HL-60 (cell line): Measurements from ENCODE around the gene NOXO1.

Experiments used
- DNase-seq, 2 experiments: peaks; one replicate each; pipeline ENCODE4 v3.0.0-alpha.2; 2010 to 2020; ENCODE audit warnings: low read depth in 1 of 2, low spot score in 1 of 2
- H3K27ac ChIP-seq: fragments of 250-450 bp; sonication (Bioruptor Pico); replicated peaks from 2 replicates; pipeline ENCODE4 v1.5.1; 2020; ENCODE audit warnings: mild to moderate bottlenecking, moderate library complexity
- H3K27me3 ChIP-seq: fragments of 250-450 bp; sonication (Bioruptor Pico); 2 replicates; pipeline ENCODE4 v1.5.1; 2021; ENCODE audit warnings: mild to moderate bottlenecking, moderate library complexity; ENCODE audit not compliant: insufficient read depth, poor library complexity, severe bottlenecking
- H3K4me3 ChIP-seq: replicated peaks from 2 replicates; pipeline ENCODE4 v1.5.1; 2011; ENCODE audit warnings: mild to moderate bottlenecking, control low read depth, low read length; ENCODE audit not compliant: insufficient read depth
- CTCF ChIP-seq: IDR thresholded peaks from one replicate; pipeline ENCODE4 v1.5.1; 2011; ENCODE audit warnings: low read length, control low read depth, inconsistent platforms; ENCODE audit not compliant: insufficient read depth
- GABPA ChIP-seq: IDR thresholded peaks from 2 replicates; pipeline ENCODE4 v1.6.1; 2012; ENCODE audit warnings: low read depth
- POLR2AphosphoS5 ChIP-seq: IDR thresholded peaks from 2 replicates; pipeline ENCODE4 v1.6.1; 2012; ENCODE audit warnings: low read depth
- REST ChIP-seq: IDR thresholded peaks from 2 replicates; pipeline ENCODE4 v1.6.1; 2012; ENCODE audit warnings: low read depth; ENCODE audit not compliant: insufficient replicate concordance
- SPI1 ChIP-seq: IDR thresholded peaks from 2 replicates; pipeline ENCODE4 v1.6.1; 2012; ENCODE audit warnings: low read depth, mild to moderate bottlenecking, borderline replicate concordance

The NOXO1 gene

DNA sequence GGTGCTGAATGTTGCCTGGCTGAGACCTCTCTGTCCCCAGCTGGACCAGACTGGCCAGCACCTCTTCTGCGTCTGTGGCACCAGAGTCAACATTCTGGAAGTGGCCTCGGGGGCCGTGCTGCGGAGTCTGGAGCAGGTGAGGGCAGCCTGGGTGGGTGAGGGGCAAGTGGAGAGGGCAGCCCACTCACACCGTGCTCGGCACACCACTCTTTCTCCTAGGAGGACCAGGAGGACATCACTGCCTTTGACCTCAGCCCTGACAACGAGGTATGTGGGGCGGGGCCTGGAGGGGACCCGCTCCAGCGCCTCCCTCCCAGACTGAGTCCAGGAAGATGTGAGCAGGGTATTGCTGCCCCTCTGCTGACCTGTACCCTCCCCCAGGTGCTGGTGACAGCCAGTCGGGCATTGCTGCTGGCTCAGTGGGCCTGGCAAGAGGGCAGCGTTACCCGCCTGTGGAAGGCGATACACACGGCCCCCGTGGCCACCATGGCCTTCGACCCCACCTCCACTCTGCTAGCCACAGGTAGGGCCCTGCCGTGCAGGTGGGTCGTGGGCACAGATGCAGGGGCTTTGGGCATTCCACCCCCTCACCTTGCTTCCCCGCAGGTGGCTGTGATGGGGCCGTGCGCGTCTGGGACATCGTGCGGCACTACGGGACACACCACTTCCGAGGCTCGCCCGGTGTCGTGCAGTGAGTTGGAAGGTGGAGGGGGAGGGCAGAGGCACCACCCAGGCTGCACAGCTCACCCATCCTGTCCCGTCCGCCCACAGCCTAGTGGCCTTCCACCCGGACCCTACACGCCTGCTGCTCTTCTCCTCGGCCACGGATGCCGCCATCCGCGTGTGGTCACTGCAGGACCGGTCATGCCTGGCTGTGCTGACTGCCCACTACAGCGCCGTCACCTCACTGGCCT, 6.9 kb downstream of the NOXO1 start:
- no peak overlapping the region for H3K27ac ChIP-seq
- no peak for TF ChIP-seq REST
- no peak for TF ChIP-seq POLR2AphosphoS5
- TF ChIP-seq GABPA, result no peak
- TF ChIP-seq CTCF, result no peak
- no peak for TF ChIP-seq SPI1
- no peak for DNase-seq
- H3K27me3 ChIP-seq, result no peaks in the 10 kb centered on the region
- no peak overlapping the region for H3K4me3 ChIP-seq

DNA sequence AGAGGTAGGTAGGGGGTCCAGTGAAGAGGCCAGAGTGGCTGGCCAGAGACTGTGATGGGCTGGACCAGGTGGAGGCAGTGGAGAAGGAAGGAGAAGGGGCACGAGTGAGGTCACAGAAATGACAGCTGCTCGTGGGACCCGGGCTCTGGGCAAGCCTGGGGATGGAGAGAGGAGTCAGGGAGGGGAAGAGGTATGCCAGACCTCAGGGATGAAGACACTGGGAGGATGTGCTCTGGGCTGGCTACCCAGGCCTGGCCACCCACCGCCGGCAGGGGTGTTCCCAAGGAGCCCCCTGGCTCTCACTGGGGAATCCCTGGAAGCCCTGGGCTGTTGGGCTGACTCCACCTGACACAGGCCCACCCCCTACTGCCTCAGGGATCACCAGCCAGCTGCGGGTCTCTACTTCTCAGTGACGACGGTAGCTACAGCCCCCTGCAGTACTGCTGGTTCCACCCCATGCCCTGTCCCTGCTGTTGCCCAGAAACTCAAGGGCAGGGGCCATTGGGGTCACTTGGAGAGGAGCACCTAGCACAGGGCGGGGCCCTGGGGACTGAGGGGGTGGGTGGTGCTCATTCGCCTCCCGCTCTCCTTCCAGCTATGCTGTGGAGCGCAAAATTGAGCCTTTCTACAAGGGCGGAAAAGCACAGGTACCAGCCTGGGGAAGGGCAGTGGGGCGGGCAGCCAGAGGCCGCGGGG, 7.7 kb downstream of the NOXO1 start:
- no peak for DNase-seq
- H3K4me3 ChIP-seq, result no peak overlapping the region
- no peaks in the 10 kb centered on the region for H3K27me3 ChIP-seq
- H3K27ac ChIP-seq, result no peak overlapping the region
- TF ChIP-seq GABPA (no peak), REST (no peak), SPI1 (no peak), POLR2AphosphoS5 (no peak), CTCF (no peak)

GRCh38 chr16:1972490-1972877, 8.8 kb downstream of the NOXO1 start:
- peak overlapping the region; percentile 100 for H3K4me3 ChIP-seq
- DNase-seq, result no peak
- no peaks in the 10 kb centered on the region for H3K27me3 ChIP-seq
- TF ChIP-seq REST, result no peak
- no peak for TF ChIP-seq CTCF
- TF ChIP-seq GABPA, result no peak
- TF ChIP-seq POLR2AphosphoS5, result no peak
- H3K27ac ChIP-seq, result peak overlapping the region; percentile 82
